H9 (cell line): ENCODE data around the gene EHD4. TPM values are rescaled to one million over a fixed set of nuclear protein-coding genes. Genes with fewer than 3 reads are reported as not detected.

Experiments
- DNase-seq: peaks from one replicate; pipeline ENCODE4 v3.0.0-alpha.2; 2017
- H2AFZ ChIP-seq: one replicate; pipeline ENCODE4 v1.6.1; 2013; ENCODE audit warnings: mild to moderate bottlenecking, low read length, control low read depth, moderate library complexity
- H2AK5ac ChIP-seq: 2 replicates; pipeline ENCODE4 v1.6.1; 2013; ENCODE audit warnings: low read length, control low read depth, mixed read lengths; ENCODE audit not compliant: insufficient read length
- H2BK120ac ChIP-seq: one replicate; pipeline ENCODE4 v1.6.1; 2013; ENCODE audit warnings: low read depth, mild to moderate bottlenecking, low read length, control low read depth, inconsistent platforms; ENCODE audit not compliant: poor library complexity, severe bottlenecking
- H2BK12ac ChIP-seq: 2 replicates; pipeline ENCODE4 v1.6.1; 2013; ENCODE audit warnings: low read length, control low read depth, mixed read lengths, low read depth; ENCODE audit not compliant: insufficient read length
- H2BK15ac ChIP-seq: 2 replicates; pipeline ENCODE4 v1.6.1; 2013; ENCODE audit warnings: low read depth, low read length, control low read depth
- H2BK20ac ChIP-seq: one replicate; pipeline ENCODE4 v1.6.1; 2013; ENCODE audit warnings: low read depth, mild to moderate bottlenecking, low read length, control low read depth, inconsistent platforms; ENCODE audit not compliant: poor library complexity, severe bottlenecking
- H2BK5ac ChIP-seq: 2 replicates; pipeline ENCODE4 v1.6.1; 2013; ENCODE audit warnings: low read length, control low read depth, mixed read lengths; ENCODE audit not compliant: insufficient read length
- H3K14ac ChIP-seq: 2 replicates; pipeline ENCODE4 v1.6.1; 2013; ENCODE audit warnings: low read length, control low read depth; ENCODE audit not compliant: insufficient read depth
- H3K18ac ChIP-seq: 2 replicates; pipeline ENCODE4 v1.6.1; 2013; ENCODE audit warnings: low read depth, mild to moderate bottlenecking, mixed read lengths, low read length, control low read depth; ENCODE audit not compliant: insufficient read length
- H3K23ac ChIP-seq: 2 replicates; pipeline ENCODE4 v1.6.1; 2013; ENCODE audit warnings: low read length, control low read depth, mixed read lengths, low read depth; ENCODE audit not compliant: insufficient read length
- H3K23me2 ChIP-seq: 2 replicates; pipeline ENCODE4 v1.6.1; 2013; ENCODE audit warnings: low read depth, mild to moderate bottlenecking, mixed read lengths, low read length, control low read depth; ENCODE audit not compliant: insufficient read length, poor library complexity, severe bottlenecking
- H3K27ac ChIP-seq: 2 replicates; pipeline ENCODE4 v1.5.1; 2013; ENCODE audit warnings: low read length, control low read depth, mixed read lengths, low read depth; ENCODE audit not compliant: insufficient read length
- H3K27me3 ChIP-seq: 2 replicates; pipeline ENCODE4 v1.6.1; 2013; ENCODE audit warnings: low read length, control low read depth, inconsistent platforms; ENCODE audit not compliant: insufficient read depth
- H3K4ac ChIP-seq: 2 replicates; pipeline ENCODE4 v1.6.1; 2013; ENCODE audit warnings: low read depth, mild to moderate bottlenecking, control low read depth, inconsistent platforms, low read length, moderate library complexity
- H3K4me1 ChIP-seq: 2 replicates; pipeline ENCODE4 v1.6.1; 2013; ENCODE audit warnings: low read length, control low read depth, inconsistent platforms; ENCODE audit not compliant: insufficient read depth
- H3K4me2 ChIP-seq: 2 replicates; pipeline ENCODE4 v1.6.1; 2013; ENCODE audit warnings: low read length, control low read depth, mixed read lengths; ENCODE audit not compliant: insufficient read length, insufficient read depth
- H3K56ac ChIP-seq: 2 replicates; pipeline ENCODE4 v1.6.1; 2013; ENCODE audit warnings: low read depth, mild to moderate bottlenecking, mixed read lengths, low read length, control low read depth; ENCODE audit not compliant: insufficient read length
- H3K79me1 ChIP-seq: 2 replicates; pipeline ENCODE4 v1.6.1; 2013; ENCODE audit warnings: low read depth, mild to moderate bottlenecking, moderate library complexity, low read length, control low read depth, inconsistent platforms; ENCODE audit not compliant: insufficient read depth, poor library complexity, severe bottlenecking
- H3K79me2 ChIP-seq: 2 replicates; pipeline ENCODE4 v1.6.1; 2013; ENCODE audit warnings: low read length, control low read depth, inconsistent platforms; ENCODE audit not compliant: insufficient read depth
- H3K9ac ChIP-seq: 2 replicates; pipeline ENCODE4 v1.6.1; 2013; ENCODE audit warnings: low read length, control low read depth, mixed read lengths; ENCODE audit not compliant: insufficient read length; ENCODE audit errors: extremely low read depth
- H3K9me3 ChIP-seq: one replicate; pipeline ENCODE4 v1.6.1; 2013; ENCODE audit warnings: low read depth, low read length, inconsistent platforms; ENCODE audit not compliant: control insufficient read depth
- H3T11ph ChIP-seq: one replicate; pipeline ENCODE4 v1.6.1; 2013; ENCODE audit warnings: mild to moderate bottlenecking, low read length, control low read depth, inconsistent platforms
- H4K20me1 ChIP-seq: one replicate; pipeline ENCODE4 v1.6.1; 2013; ENCODE audit not compliant: control insufficient read depth, insufficient read length, insufficient read depth
- H4K5ac ChIP-seq: 2 replicates; pipeline ENCODE4 v1.6.1; 2013; ENCODE audit warnings: low read depth, mild to moderate bottlenecking, mixed read lengths, low read length, control low read depth; ENCODE audit not compliant: insufficient read length
- H4K8ac ChIP-seq: replicated peaks from 2 replicates; pipeline ENCODE4 v1.6.1; 2013; ENCODE audit warnings: low read length, control low read depth, mixed read lengths, low read depth; ENCODE audit not compliant: insufficient read length
- H4K91ac ChIP-seq: 2 replicates; pipeline ENCODE4 v1.6.1; 2013; ENCODE audit warnings: low read depth, mild to moderate bottlenecking, moderate library complexity, mixed read lengths, low read length, control low read depth; ENCODE audit not compliant: insufficient read length
- H3K27ac Mint-ChIP-seq, 3 experiments: 2 replicates in 2 of 3; 3 replicates in 1 of 3; pipeline ENCODE4 v1.8.0; 2020 to 2021; ENCODE audit warnings: mixed read lengths in 3 of 3, mild to moderate bottlenecking in 1 of 3, moderate library complexity in 1 of 3
- H3K27me3 Mint-ChIP-seq: 2 replicates; pipeline ENCODE4 v1.8.0; 2021; ENCODE audit warnings: low read depth, mild to moderate bottlenecking, moderate library complexity, mixed read lengths
- H3K36me3 Mint-ChIP-seq, 3 experiments: 2 replicates in 2 of 3; 3 replicates in 1 of 3; pipeline ENCODE4 v1.8.0; 2020 to 2021; ENCODE audit warnings: low read depth in 3 of 3, mixed read lengths in 3 of 3; ENCODE audit not compliant: insufficient read depth in 1 of 3
- H3K4me1 Mint-ChIP-seq, 2 experiments: 2 replicates each; pipeline ENCODE4 v1.8.0; 2020; ENCODE audit warnings: mixed read lengths in 2 of 2
- H3K4me3 Mint-ChIP-seq, 2 experiments: 2 replicates in 1 of 2; 3 replicates in 1 of 2; pipeline ENCODE4 v1.8.0; 2020 to 2021; ENCODE audit warnings: mild to moderate bottlenecking in 2 of 2, mixed read lengths in 2 of 2, moderate library complexity in 1 of 2
- H3K9me3 Mint-ChIP-seq, 2 experiments: 2 replicates in 1 of 2; 3 replicates in 1 of 2; pipeline ENCODE4 v1.8.0; 2020; ENCODE audit warnings: mild to moderate bottlenecking in 2 of 2, mixed read lengths in 2 of 2, moderate library complexity in 1 of 2
- WGBS: extraction: QIAGEN DNeasy Blood & Tissue Kit; methylation state at CpG from one replicate; pipeline ENCODE4 v1.1.7; 2013; ENCODE audit warnings: missing lambda C conversion rate, low lambda C conversion rate, mixed read lengths; ENCODE audit not compliant: insufficient read length; ENCODE audit errors: extremely low coverage; 5-methylcytosine and 5-hydroxymethylcytosine counted together
- total RNA-seq: library from RNA; stranded (reverse); gene quantifications from 2 replicates; pipeline ENCODE4 v1.2.1, GENCODE V29; 2021
- TF ChIP-seq, protein P1 (sequence below): fragments of 200-600 bp; sonication (generic); conservative IDR thresholded peaks from 3 replicates; pipeline ENCODE4 v1.8.0; 2021; ENCODE audit warnings: antibody characterized with exemption, mild to moderate bottlenecking

Gene EHD4
- total RNA-seq, 1 experiment from 2014 or later, result 22.9 TPM

DNA sequence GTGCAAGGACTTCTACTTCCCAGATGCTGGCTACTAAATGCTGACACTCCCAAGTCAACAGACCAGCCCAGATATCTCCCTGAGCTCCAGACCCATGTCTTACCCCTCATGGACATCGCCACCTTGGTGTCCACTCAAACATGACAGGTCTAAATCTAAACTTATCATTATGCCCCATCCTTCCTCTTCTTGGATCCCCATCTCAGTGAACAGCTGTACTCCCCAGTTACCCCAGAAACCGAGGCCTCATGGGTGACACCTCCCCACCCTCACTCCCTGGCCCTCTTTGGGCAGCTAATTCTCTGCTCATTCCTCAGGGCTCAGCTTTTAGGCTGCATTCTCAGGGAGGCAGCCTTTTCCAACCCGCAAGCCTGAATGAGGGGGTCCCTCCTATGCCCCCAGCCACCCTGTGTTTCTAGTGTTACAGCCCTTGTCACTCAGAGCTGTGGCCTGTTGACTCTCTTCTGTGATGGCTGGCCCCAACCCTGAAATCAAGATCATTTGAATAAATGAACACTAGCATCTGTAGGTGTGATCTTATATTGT, 5.4 kb downstream of the EHD4 start:
- Histone ChIP-seq H3T11ph (no peak overlapping the region), H4K20me1 (no peaks in the 10 kb centered on the region), H3K4me1 (peaks cover 7% of the 10 kb centered on the region), H2BK12ac (no peak overlapping the region), H3K14ac (no peak overlapping the region), H2BK5ac (no peak overlapping the region), H2BK20ac (no peak overlapping the region), H3K27ac (no peak overlapping the region), H3K79me2 (peaks cover 17% of the 10 kb centered on the region; the same call in 1 of the 2 replicates), H3K9me3 (no peaks in the 10 kb centered on the region), H3K27me3 (no peaks in the 10 kb centered on the region), H4K91ac (no peak overlapping the region), H2BK15ac (no peak overlapping the region), H2AFZ (no peak overlapping the region), H2AK5ac (no peak overlapping the region), H3K56ac (no peak overlapping the region), H3K4ac (no peak overlapping the region), H4K5ac (no peak overlapping the region), H3K18ac (no peak overlapping the region), H4K8ac (no peak overlapping the region), H3K23me2 (peaks cover 4% of the 10 kb centered on the region), H2BK120ac (no peak overlapping the region), H3K9ac (no peak overlapping the region), H3K79me1 (peaks cover 3% of the 10 kb centered on the region), H3K4me2 (no peak overlapping the region), H3K23ac (no peak overlapping the region)
- Mint-ChIP-seq H3K4me3 (no peak overlapping the region), H3K4me1 (peaks cover 33 to 41% of the 10 kb centered on the region in 2 experiments), H3K27ac (peak overlapping the region in 1 of 3 experiments; percentile 68; a peak in 2 of 7 replicates), H3K27me3 (no peaks in the 10 kb centered on the region), H3K9me3 (peaks cover 3 to 4% of the 10 kb centered on the region in 2 experiments; a peak in 4 of 5 replicates), H3K36me3 (peaks cover 5 to 12% (median 8%) of the 10 kb centered on the region in 3 experiments; a peak in 6 of 7 replicates)
- no CpG with 5 or more reads among the region's 3 CpGs for WGBS
- TF ChIP-seq, protein P1, sequence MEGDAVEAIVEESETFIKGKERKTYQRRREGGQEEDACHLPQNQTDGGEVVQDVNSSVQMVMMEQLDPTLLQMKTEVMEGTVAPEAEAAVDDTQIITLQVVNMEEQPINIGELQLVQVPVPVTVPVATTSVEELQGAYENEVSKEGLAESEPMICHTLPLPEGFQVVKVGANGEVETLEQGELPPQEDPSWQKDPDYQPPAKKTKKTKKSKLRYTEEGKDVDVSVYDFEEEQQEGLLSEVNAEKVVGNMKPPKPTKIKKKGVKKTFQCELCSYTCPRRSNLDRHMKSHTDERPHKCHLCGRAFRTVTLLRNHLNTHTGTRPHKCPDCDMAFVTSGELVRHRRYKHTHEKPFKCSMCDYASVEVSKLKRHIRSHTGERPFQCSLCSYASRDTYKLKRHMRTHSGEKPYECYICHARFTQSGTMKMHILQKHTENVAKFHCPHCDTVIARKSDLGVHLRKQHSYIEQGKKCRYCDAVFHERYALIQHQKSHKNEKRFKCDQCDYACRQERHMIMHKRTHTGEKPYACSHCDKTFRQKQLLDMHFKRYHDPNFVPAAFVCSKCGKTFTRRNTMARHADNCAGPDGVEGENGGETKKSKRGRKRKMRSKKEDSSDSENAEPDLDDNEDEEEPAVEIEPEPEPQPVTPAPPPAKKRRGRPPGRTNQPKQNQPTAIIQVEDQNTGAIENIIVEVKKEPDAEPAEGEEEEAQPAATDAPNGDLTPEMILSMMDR, result no peak
- no peak for DNase-seq
